Activated CD4-positive, CD25-positive, alpha-beta regulatory T cell treated with anti-CD3 and anti-CD28 coated beads, Interleukin-2, amount 50 U/mL, for 24 hours (primary cell): ENCODE measurements around the gene HS1BP3.

ENCODE experiments used
- ATAC-seq, 2 donors: fragments of 150-1000 bp; cut with Tn5 transposase; one replicate each; pipeline ENCODE4 v1.10.0; 2021; ENCODE audit warnings: mild to moderate bottlenecking in 1 of 2, moderate library complexity in 1 of 2

Gene HS1BP3

GRCh38 chr2:20615466-20616241, 35.2 kb downstream of the HS1BP3 start:
- ATAC-seq, result no peak

GRCh38 chr2:20615068-20615465, 35.8 kb downstream of the HS1BP3 start:
- no peak for ATAC-seq

GRCh38 chr2:20614201-20615067, 36.5 kb downstream of the HS1BP3 start:
- no peak for ATAC-seq

- ATAC-seq, result no peak
Measured at GRCh38 chr2:20612925-20613916, 37.7 kb downstream of the HS1BP3 start.

- ATAC-seq, result no peak
Measured at GRCh38 chr2:20611844-20612356, 39.0 kb downstream of the HS1BP3 start.

GRCh38 chr2:20611077-20611843, 39.6 kb downstream of the HS1BP3 start:
- no peak for ATAC-seq

- ATAC-seq, result no peak
Measured at GRCh38 chr2:20609995-20610357, 40.9 kb downstream of the HS1BP3 start.

- no peak for ATAC-seq
Measured at GRCh38 chr2:20609349-20609994, 41.4 kb downstream of the HS1BP3 start.

- no peak for ATAC-seq
Measured at GRCh38 chr2:20608666-20609348, 42.1 kb downstream of the HS1BP3 start.

- no peak for ATAC-seq
Measured at GRCh38 chr2:20607446-20607845, 43.5 kb downstream of the HS1BP3 start.

- ATAC-seq, result no peak
Measured at GRCh38 chr2:20606198-20606597, 44.7 kb downstream of the HS1BP3 start.

GRCh38 chr2:20604951-20605381, 45.9 kb downstream of the HS1BP3 start:
- ATAC-seq, result no peak

GRCh38 chr2:20604401-20604911, 46.4 kb downstream of the HS1BP3 start:
- ATAC-seq, result no peak

- ATAC-seq, result no peak
Measured at GRCh38 chr2:20603791-20604190, 47.1 kb downstream of the HS1BP3 start.

GRCh38 chr2:20602803-20603202, 48.1 kb downstream of the HS1BP3 start:
- ATAC-seq, result no peak

GRCh38 chr2:20600756-20601325, 50.1 kb downstream of the HS1BP3 start:
- ATAC-seq, result no peak

- ATAC-seq, result no peak
Measured at GRCh38 chr2:20599861-20600461, 50.9 kb downstream of the HS1BP3 start.

GRCh38 chr2:20599001-20599600, 51.8 kb downstream of the HS1BP3 start:
- no peak for ATAC-seq

GRCh38 chr2:20597860-20598183, 53.1 kb downstream of the HS1BP3 start:
- no peak for ATAC-seq
